HG02798 (cell line): Measurements from ENCODE around the gene MTCL3.

Source experiments
- ATAC-seq: cut with Tn5 transposase; IDR thresholded peaks from one replicate; pipeline ENCODE4 v1.9.1; 2021; ENCODE audit warnings: mild to moderate bottlenecking; ENCODE audit not compliant: unreplicated experiment, poor library complexity

Gene MTCL3

GRCh38 chr6:127518710-127519468 is at the start of gene MTCL3:
MTCL3 (minus strand) TSS chr6:127519335.
- ATAC-seq: no peak

- no peak for ATAC-seq
These were observed 48.3 kb upstream of the MTCL3 start for GRCh38 chr6:127567476-127567875.

DNA sequence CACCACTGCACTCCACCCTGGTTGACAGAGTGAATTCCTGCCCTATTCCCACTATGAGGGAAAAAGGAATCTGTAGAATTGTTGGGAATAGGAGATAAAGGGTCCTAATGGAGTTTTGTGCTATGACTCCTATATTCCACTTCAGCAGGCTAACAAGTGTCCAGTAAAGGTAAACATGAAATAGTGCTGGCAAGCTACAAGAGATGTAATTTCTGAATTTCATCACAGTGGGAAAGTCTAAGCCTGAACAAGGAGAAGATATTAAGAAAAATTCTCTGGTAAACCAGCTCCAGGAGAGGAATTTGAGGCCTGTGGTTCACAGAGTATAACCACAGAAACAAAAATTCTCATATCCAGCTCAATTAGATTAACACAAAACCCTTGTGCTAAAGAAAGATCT is 47.5 kb upstream of the MTCL3 start:
- ATAC-seq: no peak

DNA sequence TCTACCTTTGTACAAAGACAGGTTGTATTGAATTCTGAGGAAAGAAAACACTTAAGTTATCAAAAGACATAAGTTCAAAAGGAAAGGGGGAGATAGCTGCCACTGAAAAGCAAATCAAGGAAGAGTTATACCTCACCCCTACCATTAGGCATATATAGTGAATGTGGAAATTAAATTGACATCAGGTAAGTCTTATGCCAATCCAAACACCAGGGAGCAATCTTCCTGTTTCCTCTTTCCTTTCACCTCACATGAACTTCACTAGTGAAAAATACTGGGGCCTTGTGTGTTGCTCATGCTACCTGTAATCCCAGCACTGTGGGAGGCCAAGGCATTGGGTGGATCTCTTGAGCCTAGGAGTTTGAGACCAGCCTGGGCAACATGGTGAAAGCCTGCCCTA is 47.0 kb upstream of the MTCL3 start:
- ATAC-seq: no peak

DNA sequence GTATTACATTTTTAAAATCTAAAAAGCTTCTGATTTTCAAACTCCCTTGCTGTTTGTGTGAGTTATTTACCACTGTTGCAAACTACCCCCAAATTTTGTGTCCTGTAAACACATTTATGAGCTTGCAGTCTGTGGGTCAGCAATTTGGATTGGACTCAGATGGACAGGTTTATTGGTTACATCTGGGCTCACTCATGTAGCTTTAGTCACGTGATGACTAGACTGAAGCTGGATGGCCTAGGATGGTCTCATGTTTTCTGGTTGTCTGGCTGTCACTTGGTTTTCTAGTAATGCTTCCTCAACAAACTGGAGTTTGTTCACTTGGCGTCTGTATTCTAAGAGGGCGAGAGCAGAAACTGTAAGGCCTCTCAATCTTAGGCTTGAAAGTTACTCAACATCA is 45.6 kb upstream of the MTCL3 start:
- no peak for ATAC-seq

DNA sequence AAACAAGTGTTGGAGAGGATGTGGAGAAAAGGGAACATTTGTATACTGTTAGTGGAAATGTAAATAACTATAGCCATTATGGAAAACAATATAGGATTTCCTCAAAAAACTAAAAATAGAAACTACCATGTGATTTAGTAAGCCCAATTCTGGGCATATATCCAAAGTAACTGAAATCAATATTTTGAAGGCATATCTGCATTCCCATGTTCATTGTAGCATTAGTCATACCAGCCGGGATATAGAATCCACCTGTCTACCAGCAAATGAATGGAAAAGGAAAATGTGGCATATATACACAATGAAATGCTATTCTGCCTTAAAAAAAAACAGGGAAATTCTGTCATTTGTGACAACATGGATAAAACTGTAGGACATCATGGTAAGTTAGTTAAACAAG is 42.5 kb upstream of the MTCL3 start:
- ATAC-seq: no peak

- peak; percentile 52 for ATAC-seq
These were observed 35.4 kb upstream of the MTCL3 start for GRCh38 chr6:127554435-127555006.

DNA sequence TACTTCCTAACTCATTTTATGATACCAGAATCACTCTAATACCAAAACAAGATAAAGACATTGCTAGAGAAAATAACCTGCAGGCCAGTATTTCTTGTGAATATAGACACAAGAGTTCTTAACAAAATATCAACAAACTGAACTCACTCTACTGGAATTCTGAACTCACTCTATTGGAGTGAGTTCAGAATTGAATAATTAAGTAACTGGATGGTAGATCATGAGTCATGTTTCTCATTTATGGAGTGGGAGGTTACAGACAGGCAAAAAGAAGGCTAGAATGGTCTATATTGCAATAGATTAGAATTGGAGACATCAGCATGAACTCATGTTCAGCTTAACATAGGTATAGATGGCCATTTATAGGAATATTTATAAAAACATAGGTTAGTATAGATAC is 31.3 kb upstream of the MTCL3 start:
- no peak for ATAC-seq

- ATAC-seq: no peak
These were observed 28.9 kb upstream of the MTCL3 start for GRCh38 chr6:127547904-127548649.

- ATAC-seq: peak; percentile 67
These were observed 28.1 kb upstream of the MTCL3 start for GRCh38 chr6:127547215-127547614.

- peak; percentile 55 for ATAC-seq
These were observed 20.1 kb upstream of the MTCL3 start for GRCh38 chr6:127539272-127539671.

GRCh38 chr6:127538750-127539264 is 19.7 kb upstream of the MTCL3 start:
- ATAC-seq: no peak

DNA sequence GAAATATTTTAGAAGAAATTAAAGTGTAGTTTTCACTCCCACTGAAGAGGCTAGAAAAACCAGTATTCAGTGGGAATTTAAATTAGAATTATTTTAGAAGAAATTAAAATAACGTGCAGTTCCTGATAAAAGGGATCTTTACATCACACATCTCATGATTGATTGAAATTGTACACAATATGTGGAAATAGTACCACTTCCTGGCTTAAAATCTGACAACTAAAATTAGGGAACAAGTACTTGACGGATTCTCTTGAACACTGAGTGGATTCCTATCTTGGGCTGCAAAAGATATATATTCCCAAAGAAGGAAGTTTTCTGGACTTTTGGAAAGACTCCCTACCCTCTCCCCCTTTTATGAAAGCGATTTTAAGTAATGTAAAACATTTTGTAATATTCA is 14.6 kb upstream of the MTCL3 start:
- ATAC-seq: no peak

- no peak for ATAC-seq
These were observed 13.9 kb upstream of the MTCL3 start for GRCh38 chr6:127533011-127533410.

DNA sequence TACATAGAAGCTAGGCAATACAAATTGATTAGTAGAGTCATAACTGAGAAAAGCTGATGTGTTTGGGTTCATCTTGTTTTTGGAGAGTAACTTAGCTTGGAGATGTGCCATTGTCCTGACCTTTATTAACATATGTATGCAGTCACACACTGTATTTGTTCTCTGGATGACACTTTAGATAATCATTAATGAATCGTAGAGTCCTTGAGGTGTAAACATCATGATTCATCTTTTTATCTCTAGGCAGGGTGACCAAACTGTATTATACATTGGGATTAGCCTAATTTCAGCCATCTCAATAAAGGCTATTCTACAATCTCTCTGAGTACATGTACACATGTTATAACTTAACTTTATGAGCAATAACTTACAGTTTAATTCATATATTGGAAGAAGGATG is 3.6 kb upstream of the MTCL3 start:
- no peak for ATAC-seq

- no peak for ATAC-seq
These were observed 931 bp upstream of the MTCL3 start for GRCh38 chr6:127520066-127520465.

GRCh38 chr6:127519469-127519785 is 292 bp upstream of the MTCL3 start:
- ATAC-seq: no peak

GRCh38 chr6:127518191-127518709 is 885 bp downstream of the MTCL3 start:
- no peak for ATAC-seq

DNA sequence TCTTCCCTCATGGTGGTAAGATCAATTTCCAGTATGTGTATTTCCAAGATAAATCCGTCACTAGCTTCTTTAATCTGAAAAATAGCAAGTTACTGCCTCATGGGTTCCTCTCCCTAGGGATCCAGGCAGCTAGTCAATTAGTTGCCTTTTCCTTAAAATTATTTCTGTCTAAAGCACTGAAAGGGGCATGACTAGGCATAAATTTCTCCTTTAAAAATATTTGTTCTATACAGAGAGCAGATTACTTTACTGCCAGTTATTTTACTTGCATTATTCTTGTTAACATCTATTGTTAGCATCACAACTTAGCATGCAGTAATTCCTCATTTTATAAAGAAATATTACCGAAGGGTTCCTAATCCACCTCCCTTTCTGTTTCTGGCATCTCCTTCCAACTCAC is 1.4 kb downstream of the MTCL3 start:
- ATAC-seq: no peak

- peak; percentile 66 for ATAC-seq
These were observed 2.4 kb downstream of the MTCL3 start for GRCh38 chr6:127516662-127517273.
